HG03354 (cell line): ENCODE results near the gene CYP1B1.

ENCODE experiments used
- ATAC-seq: cut with Tn5 transposase; IDR thresholded peaks from one replicate; pipeline ENCODE4 v1.9.1; 2021; ENCODE audit warnings: mild to moderate bottlenecking; ENCODE audit not compliant: unreplicated experiment, poor library complexity, severe bottlenecking

The CYP1B1 gene

DNA sequence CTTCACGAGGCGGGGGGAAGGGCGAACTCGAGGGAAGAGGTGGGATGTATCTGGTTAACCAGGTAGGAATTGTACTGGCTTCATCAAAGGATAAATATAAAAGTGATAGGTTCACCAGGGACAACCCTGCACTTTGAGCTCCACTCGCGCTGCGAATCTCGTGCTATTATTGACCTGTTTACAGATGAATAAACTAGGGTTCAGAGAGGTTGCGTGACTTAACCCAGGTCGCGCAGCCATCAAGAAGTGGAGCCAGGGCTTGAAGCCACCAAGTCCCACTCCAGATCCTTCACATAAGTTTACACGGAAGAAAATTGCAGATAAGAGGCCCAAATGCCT lies 1.4 kb upstream of the CYP1B1 start:
- no peak for ATAC-seq

GRCh38 chr2:38076710-38077430 lies 919 bp upstream of the CYP1B1 start:
- ATAC-seq, result peak; percentile 65

DNA sequence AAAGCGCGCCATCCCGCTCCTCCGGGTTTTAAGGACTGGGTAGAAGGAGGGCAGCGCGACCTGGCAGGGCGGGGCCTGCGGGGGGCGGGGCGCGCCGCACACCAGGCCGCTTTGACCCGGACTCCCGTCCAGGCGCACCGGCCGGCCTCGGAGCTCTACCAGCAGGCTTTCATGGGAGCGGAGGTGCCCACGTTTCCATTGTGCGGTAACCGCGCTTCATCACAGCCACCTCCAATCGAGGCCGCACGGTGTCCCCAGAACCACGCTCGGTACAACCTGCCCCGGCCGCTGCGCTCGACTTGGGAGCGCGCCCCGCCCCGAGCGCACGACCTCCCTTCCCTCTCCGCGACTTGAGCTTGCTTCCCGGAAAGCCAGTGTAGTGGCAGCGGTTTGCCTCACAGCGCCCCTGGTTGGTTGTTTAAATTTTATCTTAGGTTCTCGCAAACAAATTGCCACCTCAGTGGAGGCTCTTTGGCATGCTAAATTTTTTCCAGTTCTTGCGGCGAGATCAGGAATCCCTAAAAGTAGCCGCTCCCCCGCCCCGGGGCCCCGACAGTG lies 280 bp upstream of the CYP1B1 start:
- peak; percentile 55 for ATAC-seq

DNA sequence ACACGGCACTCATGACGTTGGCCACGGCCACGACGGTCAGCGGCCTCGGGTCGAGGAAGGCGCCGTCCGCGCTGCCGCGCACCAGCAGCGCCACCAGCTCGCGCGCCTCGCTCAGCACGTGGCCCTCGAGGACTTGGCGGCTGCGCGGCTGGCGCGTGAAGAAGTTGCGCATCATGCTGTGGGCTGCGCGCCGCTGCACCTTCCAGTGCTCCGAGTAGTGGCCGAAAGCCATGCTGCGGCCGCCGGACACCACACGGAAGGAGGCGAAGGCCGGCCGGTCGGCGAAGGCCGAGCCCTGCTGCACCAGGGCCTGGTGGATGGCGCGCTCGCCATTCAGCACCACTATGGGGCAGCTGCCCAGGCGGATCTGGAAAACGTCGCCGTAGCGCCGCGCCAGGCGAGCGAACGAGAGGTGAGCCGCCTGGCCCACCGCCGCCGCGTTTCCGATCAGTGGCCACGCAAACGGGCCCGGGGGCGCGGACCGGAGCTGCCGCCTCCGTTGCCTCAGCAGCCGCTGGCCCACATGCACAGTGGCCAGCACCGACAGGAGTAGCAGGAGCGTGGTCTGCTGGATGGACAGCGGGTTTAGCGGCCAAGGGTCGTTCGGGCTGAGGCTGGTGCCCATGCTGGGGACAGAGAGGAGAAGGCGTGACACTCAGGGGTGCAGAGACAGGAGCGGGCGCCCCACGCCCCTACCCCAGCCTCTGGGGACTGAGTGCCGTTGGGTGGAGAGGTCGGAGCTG lies 1.0 kb downstream of the CYP1B1 start:
- ATAC-seq, result no peak

DNA sequence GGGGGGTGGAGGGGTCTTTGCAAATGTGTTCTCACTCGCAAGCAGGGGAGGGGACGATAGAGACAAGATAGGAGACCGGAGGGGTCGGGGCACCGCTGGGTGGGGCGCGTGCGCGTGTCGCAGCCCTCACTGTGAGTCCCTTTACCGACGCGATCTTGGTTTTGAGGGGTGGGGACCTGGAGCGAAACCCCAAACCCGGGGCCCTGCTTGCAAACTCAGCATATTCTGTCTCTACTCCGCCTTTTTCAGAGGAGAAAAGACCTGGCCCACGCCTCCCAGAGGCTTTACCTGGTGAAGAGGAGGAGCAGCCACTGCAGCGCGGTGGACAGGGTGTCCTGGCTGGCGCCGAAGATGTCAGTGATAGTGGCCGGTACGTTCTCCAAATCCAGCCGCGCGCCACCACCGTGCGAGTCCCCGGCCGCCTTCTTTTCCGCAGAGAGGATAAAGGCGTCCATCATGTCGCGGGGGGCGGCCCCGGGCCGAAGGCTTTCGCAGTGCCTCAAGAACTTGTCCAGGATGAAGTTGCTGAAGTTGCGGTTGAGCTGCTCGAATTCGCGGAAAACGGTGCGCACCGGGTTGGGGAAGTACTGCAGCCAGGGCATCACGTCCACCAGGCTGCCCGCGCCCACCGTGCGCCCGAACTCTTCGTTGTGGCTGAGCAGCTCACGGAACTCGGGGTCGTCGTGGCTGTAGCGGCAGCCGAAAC lies 1.7 kb downstream of the CYP1B1 start:
- ATAC-seq, result no peak

DNA sequence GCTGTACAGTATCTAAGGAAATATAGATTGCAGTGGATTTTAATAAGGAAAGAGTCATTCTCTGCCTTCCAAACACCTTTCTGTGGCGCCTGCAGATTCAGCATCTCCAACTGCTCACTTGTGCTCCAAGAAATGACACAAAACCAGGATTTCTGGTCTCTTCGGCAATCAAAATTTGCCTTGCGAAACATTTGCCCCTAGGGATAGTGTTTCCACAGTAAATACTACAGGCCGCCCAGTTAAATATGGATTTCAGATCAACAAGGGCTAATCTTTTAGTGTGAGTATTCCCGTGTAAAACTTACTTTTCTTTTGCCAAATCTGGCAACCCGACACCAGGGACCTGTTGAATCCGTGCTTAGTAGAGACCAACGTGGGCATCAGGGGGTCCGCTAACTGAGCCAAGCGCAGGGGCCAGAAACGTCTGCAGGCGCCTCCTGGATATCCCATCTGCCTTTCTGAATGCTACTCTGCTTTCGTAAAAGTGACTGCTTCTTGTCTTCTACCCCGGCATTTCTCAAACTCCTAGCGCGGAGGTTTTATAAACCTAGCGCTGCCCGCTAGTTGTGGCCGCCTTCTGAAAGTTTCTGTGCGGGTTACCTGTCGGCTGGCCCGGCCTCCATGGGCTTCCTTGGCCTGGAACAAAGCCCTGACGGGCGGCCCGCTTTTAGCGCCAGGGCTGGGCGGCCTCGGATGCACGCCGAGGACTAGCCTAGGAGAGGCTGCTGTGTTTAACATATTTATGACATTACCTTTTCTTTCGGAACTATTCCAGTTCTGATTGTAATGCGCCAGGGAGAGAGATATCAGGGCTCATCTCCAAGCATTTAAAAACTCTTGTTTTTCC lies 2.5 kb downstream of the CYP1B1 start:
- ATAC-seq, result no peak

- no peak for ATAC-seq
Measured at GRCh38 chr2:38070438-38070837, 5.5 kb downstream of the CYP1B1 start.

DNA sequence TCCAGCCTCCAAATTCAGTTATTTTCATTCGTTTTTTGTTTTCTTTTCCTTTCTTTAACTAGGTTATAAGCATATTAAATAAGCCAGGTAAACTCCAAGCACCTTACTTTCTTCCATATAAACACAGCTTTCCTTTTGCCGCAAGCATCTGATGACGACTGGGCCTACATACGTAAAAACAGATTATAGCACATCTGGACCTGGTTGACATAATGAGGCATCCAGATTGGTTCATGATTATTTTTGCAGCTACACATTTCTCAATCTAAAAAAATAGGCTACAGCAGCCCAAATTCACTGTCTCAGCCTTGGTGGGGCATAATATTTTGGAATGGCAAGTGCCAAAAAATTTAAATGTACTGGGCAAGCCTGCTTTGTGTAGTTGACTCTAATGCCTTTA lies 7.7 kb downstream of the CYP1B1 start:
- no peak for ATAC-seq

DNA sequence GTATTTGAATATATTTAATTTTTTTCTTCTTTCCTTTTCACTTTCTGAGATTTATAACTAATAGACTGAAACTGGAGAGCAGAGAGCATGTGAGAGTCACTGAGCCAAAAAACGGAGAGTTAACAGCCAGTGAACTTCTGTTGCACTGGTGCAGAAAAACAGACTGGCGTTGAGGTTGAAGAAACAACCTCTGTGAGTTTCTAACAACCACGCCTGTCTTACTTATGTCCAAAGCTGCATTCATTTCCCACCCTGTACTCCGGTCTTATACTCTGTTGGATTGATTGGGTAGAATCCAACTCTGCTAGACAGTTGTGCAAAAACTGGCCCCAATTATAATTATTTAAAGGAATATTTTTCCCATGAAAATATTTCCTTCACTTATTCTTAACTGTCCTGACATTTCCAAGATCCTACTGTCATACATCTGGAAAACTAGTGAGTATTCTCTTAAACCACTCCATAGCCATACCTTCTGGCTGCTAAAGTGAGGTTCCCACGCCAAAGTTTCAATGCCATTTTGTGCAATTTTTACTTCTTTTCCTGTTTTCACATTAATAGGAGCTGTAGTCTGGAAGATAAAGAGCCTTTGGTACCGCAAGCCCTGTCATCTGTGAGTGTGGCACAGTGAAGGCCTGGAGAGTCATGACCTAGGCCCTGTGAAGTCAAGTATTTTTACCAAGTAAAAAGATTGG lies 9.4 kb downstream of the CYP1B1 start:
- ATAC-seq, result no peak

DNA sequence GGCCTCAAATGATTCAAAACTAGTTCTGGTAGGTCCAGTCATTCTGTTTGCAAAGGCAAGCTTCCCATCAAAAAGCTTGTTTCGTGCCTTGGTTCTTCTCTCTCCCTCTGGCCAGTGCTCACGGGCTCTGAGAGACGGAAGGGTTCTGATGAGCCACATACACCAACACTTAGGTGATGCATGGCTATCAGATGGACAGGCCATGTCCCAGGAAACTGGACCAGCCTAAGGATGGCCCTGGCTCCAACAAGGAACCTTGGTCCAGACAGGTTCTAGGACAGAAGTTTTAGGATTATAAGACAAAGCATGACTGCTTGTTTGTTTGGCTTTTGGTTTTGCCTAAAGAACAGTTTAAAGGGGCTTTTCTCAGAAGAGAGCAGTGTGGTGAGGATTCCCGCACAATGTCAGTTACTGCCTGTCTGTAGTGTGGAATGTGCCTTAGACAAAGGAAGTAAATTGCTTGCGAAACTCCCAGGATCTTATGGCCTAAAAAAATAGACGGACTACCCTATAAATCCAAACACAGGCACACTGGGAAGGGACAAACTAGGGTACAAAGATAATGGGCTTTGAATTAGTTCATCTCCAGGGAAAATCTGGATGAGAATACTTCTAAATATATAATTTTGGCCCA lies 10.3 kb downstream of the CYP1B1 start:
- no peak for ATAC-seq

GRCh38 chr2:38064801-38065501 lies 11.0 kb downstream of the CYP1B1 start:
- ATAC-seq, result no peak

DNA sequence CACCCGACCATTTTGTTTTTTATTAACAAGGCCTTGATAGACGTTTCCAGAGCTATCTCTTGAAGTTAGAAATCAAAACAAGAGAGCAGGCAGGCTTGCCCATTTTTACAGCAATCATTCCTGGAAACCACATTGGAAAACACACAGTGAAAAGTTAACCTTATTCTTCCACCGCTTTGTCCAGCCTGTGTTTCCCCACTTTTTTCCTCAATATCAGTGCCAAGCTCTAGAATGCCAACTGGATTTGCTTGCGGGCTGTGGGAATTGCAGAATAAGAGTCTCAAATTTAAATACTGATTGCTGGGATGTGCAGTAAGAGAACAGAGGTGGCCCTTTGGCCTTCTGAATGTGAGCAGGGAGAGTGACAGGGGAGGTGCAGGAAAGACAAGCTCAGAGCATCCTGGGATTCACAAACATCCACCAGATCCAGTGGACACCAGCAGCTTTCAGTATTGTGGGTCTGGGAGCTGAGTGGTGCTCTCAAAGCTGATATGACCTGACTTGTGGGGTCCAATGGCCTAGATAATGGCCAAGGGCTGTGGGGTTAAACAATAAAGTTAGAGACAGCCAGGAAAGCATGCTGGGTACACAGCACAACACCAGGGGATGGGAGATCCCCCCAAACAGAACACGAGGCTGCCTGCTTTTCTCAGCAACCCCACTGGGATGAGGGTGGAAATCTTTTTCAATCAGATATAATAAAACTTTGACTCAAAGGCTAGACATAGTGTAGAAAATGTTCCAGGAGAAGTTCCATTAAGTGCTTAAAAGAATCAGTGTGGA lies 15.5 kb downstream of the CYP1B1 start:
- ATAC-seq, result no peak

- no peak for ATAC-seq
Measured at GRCh38 chr2:38057651-38058410, 18.1 kb downstream of the CYP1B1 start.

DNA sequence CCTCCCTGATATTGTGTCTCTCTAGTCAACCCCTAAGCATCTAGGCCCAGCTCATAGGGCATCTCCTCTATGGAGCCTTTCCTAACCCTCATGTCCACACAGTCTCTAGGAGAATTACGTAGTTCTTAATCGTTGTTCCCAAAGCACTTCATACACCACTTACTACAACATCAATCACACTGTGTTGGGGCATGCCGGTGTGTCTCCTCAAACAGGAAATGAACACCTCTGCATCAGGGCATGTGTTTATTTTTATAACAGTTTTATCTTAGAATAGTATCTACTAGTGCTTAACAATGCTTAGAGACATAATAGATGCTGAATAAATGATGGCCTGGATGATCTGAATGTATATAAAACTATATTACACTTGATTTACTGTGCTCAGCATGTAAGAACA lies 19.7 kb downstream of the CYP1B1 start:
- ATAC-seq, result no peak

DNA sequence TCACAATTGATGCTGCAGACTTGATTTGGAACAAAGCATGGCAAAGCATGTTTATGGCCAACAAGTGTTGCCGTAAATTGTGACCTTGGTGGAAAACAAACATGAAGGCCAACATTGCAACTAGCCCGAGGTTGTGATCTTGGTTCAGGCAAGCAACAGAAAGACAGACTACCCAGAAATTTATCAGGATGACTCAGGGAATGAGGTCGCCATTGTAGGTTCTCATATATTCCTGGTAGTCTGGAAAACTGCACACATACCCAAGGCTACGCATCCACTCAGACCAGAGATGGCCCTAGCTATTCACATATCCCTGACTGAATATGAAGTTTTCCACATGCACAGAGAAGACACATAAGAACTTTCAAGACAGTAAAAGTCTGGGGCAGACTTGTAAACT lies 30.1 kb downstream of the CYP1B1 start:
- no peak for ATAC-seq

- no peak for ATAC-seq
Measured at GRCh38 chr2:38039121-38039910, 36.6 kb downstream of the CYP1B1 start.
